CD14-positive monocyte (primary cell): ENCODE data around the gene AQP3. TPM values are rescaled to one million over a fixed set of nuclear protein-coding genes. Genes with fewer than 3 reads are reported as not detected.

Experiments
- DNase-seq, 3 donors: peaks; one replicate each; pipeline ENCODE4 v3.0.0-alpha.2; 2011 to 2022
- H2AFZ ChIP-seq: 2 replicates; pipeline ENCODE4 v1.6.0; 2012; ENCODE audit warnings: mild to moderate bottlenecking, low read depth, low read length, inconsistent platforms; ENCODE audit not compliant: insufficient read depth, poor library complexity, severe bottlenecking
- H3K27ac ChIP-seq, 2 donors: 1 replicate in 1 of 2; 2 replicates in 1 of 2; pipeline ENCODE4 v1.5.1; 2012 to 2013; ENCODE audit warnings: low read length in 2 of 2, control low read depth in 1 of 2, inconsistent platforms in 1 of 2, low read depth in 1 of 2, mild to moderate bottlenecking in 1 of 2
- H3K27me3 ChIP-seq, 2 donors: one replicate each; pipeline versions ENCODE4 v1.6.0 to v1.6.1; 2011 to 2013; ENCODE audit warnings: low read length in 2 of 2; ENCODE audit not compliant: control insufficient read depth in 2 of 2, insufficient read depth in 2 of 2
- H3K36me3 ChIP-seq, 2 donors: replicated peaks in 1 of 2; 1 replicate in 1 of 2; 2 replicates in 1 of 2; pipeline versions ENCODE4 v1.5.1 to v1.6.1; 2012 to 2013; ENCODE audit warnings: low read length in 2 of 2, control low read depth in 1 of 2, inconsistent platforms in 1 of 2, mild to moderate bottlenecking in 1 of 2; ENCODE audit not compliant: insufficient read depth in 2 of 2, control insufficient read depth in 1 of 2
- H3K4me1 ChIP-seq, 2 donors: 1 replicate in 1 of 2; 2 replicates in 1 of 2; pipeline versions ENCODE4 v1.5.1 to v1.6.1; 2012 to 2013; ENCODE audit warnings: low read length in 2 of 2, control low read depth in 1 of 2, inconsistent platforms in 1 of 2, mild to moderate bottlenecking in 1 of 2, moderate library complexity in 1 of 2; ENCODE audit not compliant: insufficient read depth in 2 of 2, control insufficient read depth in 1 of 2
- H3K4me2 ChIP-seq: replicated peaks from 2 replicates; pipeline ENCODE3; 2012; ENCODE audit warnings: low read length, moderate library complexity, mild to moderate bottlenecking; ENCODE audit not compliant: poor library complexity, severe bottlenecking; ENCODE audit errors: extremely low read depth
- H3K4me3 ChIP-seq, 3 experiments: fragments of 200-600 bp in 1 of 3; sonication (generic) in 1 of 3; replicated peaks in 1 of 3; 1 replicate in 2 of 3; 2 replicates in 1 of 3; pipeline ENCODE4 v1.5.1; 2011 to 2013; ENCODE audit warnings: low read length in 3 of 3, mild to moderate bottlenecking in 3 of 3, control low read depth in 2 of 3, low read depth in 2 of 3, inconsistent platforms in 1 of 3, moderate library complexity in 1 of 3
- H3K79me2 ChIP-seq: 2 replicates; pipeline ENCODE4 v1.6.0; 2012; ENCODE audit warnings: mild to moderate bottlenecking, control low read depth, inconsistent platforms, low read length, moderate library complexity; ENCODE audit not compliant: insufficient read depth
- H3K9ac ChIP-seq: 2 replicates; pipeline ENCODE4 v1.6.0; 2017; ENCODE audit warnings: low read length, mild to moderate bottlenecking; ENCODE audit not compliant: insufficient read depth, poor library complexity, severe bottlenecking
- H3K9me3 ChIP-seq, 2 donors: replicated peaks in 1 of 2; 1 replicate in 1 of 2; 2 replicates in 1 of 2; pipeline versions ENCODE4 v1.5.1 to v1.6.1; 2012 to 2013; ENCODE audit warnings: low read length in 2 of 2, control low read depth in 1 of 2; ENCODE audit not compliant: control insufficient read depth in 1 of 2, insufficient read depth in 1 of 2
- H4K20me1 ChIP-seq: 2 replicates; pipeline ENCODE4 v1.6.0; 2012; ENCODE audit warnings: mild to moderate bottlenecking, low read length, control low read depth, moderate library complexity; ENCODE audit not compliant: insufficient read depth
- H3K27ac Mint-ChIP-seq, 7 donors: one replicate each; pipeline ENCODE4 v1.8.0; 2020; ENCODE audit warnings: mild to moderate bottlenecking in 7 of 7, mixed read lengths in 7 of 7, moderate library complexity in 6 of 7, inconsistent platforms in 2 of 7
- H3K27me3 Mint-ChIP-seq, 3 donors: one replicate each; pipeline ENCODE4 v1.8.0; 2021 to 2022; ENCODE audit warnings: low read depth in 3 of 3, mild to moderate bottlenecking in 3 of 3, mixed read lengths in 3 of 3, moderate library complexity in 3 of 3, inconsistent platforms in 1 of 3
- H3K36me3 Mint-ChIP-seq, 2 donors: one replicate each; pipeline ENCODE4 v1.8.0; 2020; ENCODE audit warnings: mixed read lengths in 2 of 2, inconsistent platforms in 1 of 2, mild to moderate bottlenecking in 1 of 2
- H3K4me1 Mint-ChIP-seq: one replicate; pipeline ENCODE4 v1.8.0; 2020; ENCODE audit warnings: mild to moderate bottlenecking, mixed read lengths
- H3K4me3 Mint-ChIP-seq, 2 donors: one replicate each; pipeline ENCODE4 v1.8.0; 2020; ENCODE audit warnings: mild to moderate bottlenecking in 2 of 2, mixed read lengths in 2 of 2, moderate library complexity in 1 of 2
- H3K9me3 Mint-ChIP-seq, 7 donors: one replicate each; pipeline ENCODE4 v1.8.0; 2020 to 2022; ENCODE audit warnings: mixed read lengths in 7 of 7, mild to moderate bottlenecking in 6 of 7, moderate library complexity in 6 of 7, inconsistent platforms in 2 of 7
- WGBS: methylation state at CpG from one replicate; pipeline ENCODE4 v1.1.5; 2013; ENCODE audit warnings: missing lambda C conversion rate; ENCODE audit not compliant: insufficient coverage; 5-methylcytosine and 5-hydroxymethylcytosine counted together
- intact Hi-C, 2 donors: fragments of 100-400 bp; cut with micrococcal nuclease; formaldehyde crosslinking; loops; one replicate each; pipeline versions ENCODE4 v1.15.0 to v1.15.1; 2023
- polyA plus RNA-seq, 3 donors: library from polyadenylated mRNA; depleted of rRNA in 1 of 3; unstranded in 2 of 3; stranded (reverse) in 1 of 3; fragments of 300-500 nt in 2 of 3; fragments of >200 nt in 1 of 3; fragmentation: Illumina TruSeq in 2 of 3; gene quantifications; 1 replicate in 2 of 3; 2 replicates in 1 of 3; pipeline ENCODE4 v1.2.3, GENCODE V29; 2012 to 2021
- TF ChIP-seq, protein P1 (sequence below): fragments of 200-600 bp; IDR thresholded peaks from one replicate; pipeline ENCODE4 v1.8.0; 2022; ENCODE audit warnings: antibody characterized with exemption, mild to moderate bottlenecking

Gene AQP3
- polyA plus RNA-seq, 3 donors = 0.39 to 0.70 (median 0.63) TPM

DNA sequence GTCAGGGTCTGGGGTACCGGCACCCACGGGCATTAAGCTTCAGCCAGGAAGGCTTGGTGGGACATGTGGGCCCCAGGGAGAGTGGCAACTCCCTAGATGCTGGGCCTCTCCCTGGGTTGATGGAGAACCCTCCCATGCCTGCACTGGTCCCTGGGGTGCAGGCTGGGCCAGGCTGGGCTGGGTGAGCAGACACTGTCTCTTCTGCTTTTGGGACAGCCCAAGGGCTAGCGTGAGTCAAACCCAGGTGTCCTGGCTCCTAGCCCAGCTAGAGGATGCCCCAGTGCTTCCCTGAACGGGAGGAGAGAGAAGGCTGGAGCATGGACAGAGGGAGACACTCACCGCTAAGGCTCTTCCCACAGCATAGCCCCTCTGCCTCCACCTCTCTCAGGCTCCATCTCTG is 39.3 kb downstream of the AQP3 start:
- H3K4me1 ChIP-seq = no peaks in the 10 kb centered on the region

DNA sequence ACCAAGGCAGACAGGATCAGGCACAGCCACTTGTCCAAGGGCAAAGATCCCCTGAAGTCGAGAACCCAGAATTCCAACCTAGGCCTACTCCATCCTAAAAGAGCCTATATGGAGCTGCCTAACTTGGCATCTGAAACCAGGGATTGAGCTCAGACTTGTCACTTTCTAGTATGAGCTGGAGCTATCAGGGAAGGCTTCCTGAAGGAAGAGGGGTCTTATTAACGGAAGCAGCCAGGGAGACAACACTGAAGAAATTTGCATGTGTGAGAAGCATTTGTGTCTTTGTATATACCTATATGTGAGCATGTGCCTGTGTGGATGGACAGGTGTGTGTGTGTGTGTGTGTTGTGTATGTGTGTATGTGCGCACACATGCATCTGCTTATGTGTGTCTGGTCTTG is 40.3 kb downstream of the AQP3 start:
- Histone ChIP-seq H3K4me3 (no peak overlapping the region), H3K4me1 (no peaks in the 10 kb centered on the region), H3K36me3 (no peaks in the 10 kb centered on the region), H3K9me3 (no peaks in the 10 kb centered on the region), H2AFZ (no peak overlapping the region), H3K79me2 (no peaks in the 10 kb centered on the region), H3K27me3 (no peaks in the 10 kb centered on the region), H3K27ac (no peak overlapping the region), H3K4me2 (no peak overlapping the region), H4K20me1 (no peaks in the 10 kb centered on the region), H3K9ac (no peak overlapping the region)
- 86% methylated on average over 1 of the region's 3 CpGs for WGBS
- peaks cover 2% of the 10 kb centered on the region for H3K4me1 Mint-ChIP-seq
- peaks cover 0 to 7% (median 0%) of the 10 kb centered on the region in 7 donors for H3K9me3 Mint-ChIP-seq
- TF ChIP-seq, protein P1, sequence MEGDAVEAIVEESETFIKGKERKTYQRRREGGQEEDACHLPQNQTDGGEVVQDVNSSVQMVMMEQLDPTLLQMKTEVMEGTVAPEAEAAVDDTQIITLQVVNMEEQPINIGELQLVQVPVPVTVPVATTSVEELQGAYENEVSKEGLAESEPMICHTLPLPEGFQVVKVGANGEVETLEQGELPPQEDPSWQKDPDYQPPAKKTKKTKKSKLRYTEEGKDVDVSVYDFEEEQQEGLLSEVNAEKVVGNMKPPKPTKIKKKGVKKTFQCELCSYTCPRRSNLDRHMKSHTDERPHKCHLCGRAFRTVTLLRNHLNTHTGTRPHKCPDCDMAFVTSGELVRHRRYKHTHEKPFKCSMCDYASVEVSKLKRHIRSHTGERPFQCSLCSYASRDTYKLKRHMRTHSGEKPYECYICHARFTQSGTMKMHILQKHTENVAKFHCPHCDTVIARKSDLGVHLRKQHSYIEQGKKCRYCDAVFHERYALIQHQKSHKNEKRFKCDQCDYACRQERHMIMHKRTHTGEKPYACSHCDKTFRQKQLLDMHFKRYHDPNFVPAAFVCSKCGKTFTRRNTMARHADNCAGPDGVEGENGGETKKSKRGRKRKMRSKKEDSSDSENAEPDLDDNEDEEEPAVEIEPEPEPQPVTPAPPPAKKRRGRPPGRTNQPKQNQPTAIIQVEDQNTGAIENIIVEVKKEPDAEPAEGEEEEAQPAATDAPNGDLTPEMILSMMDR = no peak
- H3K4me3 Mint-ChIP-seq = no peak overlapping the region
- H3K27ac Mint-ChIP-seq = no peak overlapping the region
- no peak for DNase-seq
- intact Hi-C loops = no loop called here
- H3K27me3 Mint-ChIP-seq = peaks cover 1 to 4% (median 2%) of the 10 kb centered on the region in 3 donors
- H3K36me3 Mint-ChIP-seq = no peaks in the 10 kb centered on the region

More for the DNA sequence above, 39.3 kb downstream of the AQP3 start:
- Mint-ChIP-seq H3K36me3 (no peaks in the 10 kb centered on the region), H3K4me1 (peaks cover 2% of the 10 kb centered on the region), H3K4me3 (no peak overlapping the region), H3K27me3 (peaks cover 0 to 4% (median 2%) of the 10 kb centered on the region in 3 donors), H3K27ac (no peak overlapping the region), H3K9me3 (peaks cover 0 to 7% (median 0%) of the 10 kb centered on the region in 7 donors)
- Histone ChIP-seq H3K4me3 (no peak overlapping the region), H3K27ac (no peak overlapping the region), H3K27me3 (no peaks in the 10 kb centered on the region), H3K79me2 (no peaks in the 10 kb centered on the region), H3K9me3 (no peaks in the 10 kb centered on the region), H3K9ac (no peak overlapping the region), H2AFZ (no peak overlapping the region), H3K4me2 (no peak overlapping the region), H3K36me3 (no peaks in the 10 kb centered on the region), H4K20me1 (no peaks in the 10 kb centered on the region)
- 94% methylated on average over 2 of the region's 5 CpGs for WGBS
- DNase-seq = no peak
- TF ChIP-seq, protein P1 = no peak
- intact Hi-C loops = no loop called here
